NOMO-1 (cell line): ENCODE measurements around the gene ANKRD1.

Source experiments
- DNase-seq, 2 experiments: peaks; one replicate each; lab custom pipeline; 2025; ENCODE audit not compliant: unreplicated experiment in 2 of 2; lab: John Stamatoyannopoulos, UW

ANKRD1 gene

GRCh38 chr10:90936276-90936659 lies 15.4 kb upstream of the ANKRD1 start:
- no peak for DNase-seq

- no peak for DNase-seq
These were observed 14.8 kb upstream of the ANKRD1 start for GRCh38 chr10:90935581-90936275.

- no peak for DNase-seq
These were observed 10.3 kb upstream of the ANKRD1 start for GRCh38 chr10:90930971-90931871.

- no peak for DNase-seq
These were observed 9.4 kb upstream of the ANKRD1 start for GRCh38 chr10:90930070-90930837.

GRCh38 chr10:90929179-90929578 lies 8.3 kb upstream of the ANKRD1 start:
- no peak for DNase-seq

GRCh38 chr10:90927293-90927692 lies 6.4 kb upstream of the ANKRD1 start:
- DNase-seq: no peak

GRCh38 chr10:90925079-90926029 lies 4.5 kb upstream of the ANKRD1 start:
- DNase-seq: no peak

GRCh38 chr10:90924552-90924951 lies 3.7 kb upstream of the ANKRD1 start:
- DNase-seq: no peak

GRCh38 chr10:90923111-90923731 lies 2.3 kb upstream of the ANKRD1 start:
- DNase-seq: no peak

- DNase-seq: no peak
These were observed 1.0 kb upstream of the ANKRD1 start for GRCh38 chr10:90921906-90922305.

GRCh38 chr10:90919683-90920574 lies 958 bp downstream of the ANKRD1 start:
- no peak for DNase-seq

- DNase-seq: no peak
These were observed 2.9 kb downstream of the ANKRD1 start for GRCh38 chr10:90917968-90918318.

- DNase-seq: no peak
These were observed 3.5 kb downstream of the ANKRD1 start for GRCh38 chr10:90917238-90917967.

- no peak for DNase-seq
These were observed 4.3 kb downstream of the ANKRD1 start for GRCh38 chr10:90916392-90917237.

GRCh38 chr10:90915766-90916075 lies 5.2 kb downstream of the ANKRD1 start:
- DNase-seq: no peak

GRCh38 chr10:90914992-90915765 lies 5.7 kb downstream of the ANKRD1 start:
- DNase-seq: no peak
